GM21786 (cell line): ENCODE measurements around the gene HOXD3.

Source experiments
- ATAC-seq: cut with Tn5 transposase; IDR thresholded peaks from one replicate; pipeline ENCODE4 v1.9.1; 2021; ENCODE audit not compliant: unreplicated experiment

Gene HOXD3

GRCh38 chr2:176175709-176176607 is 18.9 kb downstream of the HOXD3 start:
- no peak for ATAC-seq

- no peak for ATAC-seq
These were observed 20.5 kb downstream of the HOXD3 start for GRCh38 chr2:176177580-176178037.

- ATAC-seq, result no peak
These were observed 21.1 kb downstream of the HOXD3 start for GRCh38 chr2:176178038-176178756.

- ATAC-seq, result no peak
These were observed 21.7 kb downstream of the HOXD3 start for GRCh38 chr2:176178757-176179295.

- ATAC-seq, result no peak
These were observed 24.4 kb downstream of the HOXD3 start for GRCh38 chr2:176181551-176181950.

- no peak for ATAC-seq
These were observed 25.6 kb downstream of the HOXD3 start for GRCh38 chr2:176182671-176183070.

GRCh38 chr2:176184749-176185148 is 27.6 kb downstream of the HOXD3 start:
- ATAC-seq, result no peak

- ATAC-seq, result no peak
These were observed 28.9 kb downstream of the HOXD3 start for GRCh38 chr2:176186024-176186423.

- no peak for ATAC-seq
These were observed 30.2 kb downstream of the HOXD3 start for GRCh38 chr2:176187200-176187898.

GRCh38 chr2:176187899-176188773 is 31.0 kb downstream of the HOXD3 start, which contains the start of gene HOXD1:
Gene HOXD1 (plus strand): TSS chr2:176188668. CDS start chr2:176188802, 134 bp downstream.
- no peak for ATAC-seq

- ATAC-seq, result no peak
These were observed 31.9 kb downstream of the HOXD3 start for GRCh38 chr2:176188774-176189680.

- no peak for ATAC-seq
These were observed 32.9 kb downstream of the HOXD3 start for GRCh38 chr2:176189681-176190641.

GRCh38 chr2:176192351-176192750 is 35.2 kb downstream of the HOXD3 start:
- no peak for ATAC-seq

- ATAC-seq, result no peak
These were observed 35.9 kb downstream of the HOXD3 start for GRCh38 chr2:176193048-176193447.

GRCh38 chr2:176199902-176200301 is 42.8 kb downstream of the HOXD3 start:
- no peak for ATAC-seq

- ATAC-seq, result no peak
These were observed 43.9 kb downstream of the HOXD3 start for GRCh38 chr2:176200971-176201370.

GRCh38 chr2:176202491-176202890 is 45.4 kb downstream of the HOXD3 start:
- ATAC-seq, result no peak

GRCh38 chr2:176205126-176205525 is 48.0 kb downstream of the HOXD3 start:
- no peak for ATAC-seq
